Progenitor cell of endocrine pancreas (in vitro differentiated cells): Measurements from ENCODE around the gene KLHL18. TPM values are rescaled to one million over a fixed set of nuclear protein-coding genes. Genes with fewer than 3 reads are reported as not detected.

Source experiments
- DNase-seq: peaks from one replicate; pipeline ENCODE4 v3.0.0; 2021; ENCODE audit warnings: low spot score; ENCODE audit not compliant: unreplicated experiment
- H3K27ac Mint-ChIP-seq: 2 replicates; pipeline ENCODE4 v1.8.0; 2021; ENCODE audit warnings: mild to moderate bottlenecking, moderate library complexity, mixed read lengths
- H3K27me3 Mint-ChIP-seq: 2 replicates; pipeline ENCODE4 v1.8.0; 2021; ENCODE audit warnings: mixed read lengths
- H3K36me3 Mint-ChIP-seq: 2 replicates; pipeline ENCODE4 v1.8.0; 2022; ENCODE audit warnings: mixed read lengths; ENCODE audit not compliant: insufficient read depth
- H3K4me1 Mint-ChIP-seq: 2 replicates; pipeline ENCODE4 v1.8.0; 2021; ENCODE audit warnings: low read depth, mixed read lengths
- H3K4me3 Mint-ChIP-seq: 2 replicates; pipeline ENCODE4 v1.8.0; 2021; ENCODE audit warnings: low read depth, mild to moderate bottlenecking, moderate library complexity, mixed read lengths
- H3K9me3 Mint-ChIP-seq: 2 replicates; pipeline ENCODE4 v1.8.0; 2021; ENCODE audit warnings: low read depth, mixed read lengths
- CTCF ChIP-seq: fragments of 200-600 bp; sonication (generic); IDR thresholded peaks from one replicate; pipeline ENCODE4 v1.5.0; 2021; ENCODE audit warnings: antibody characterized with exemption, mild to moderate bottlenecking; ENCODE audit not compliant: unreplicated experiment
- total RNA-seq: library from RNA; stranded (reverse); gene quantifications from 2 replicates; pipeline ENCODE4 v1.2.1, GENCODE V29; 2021

Gene KLHL18
- total RNA-seq, 1 donor from 2014 or later = 33.6 TPM

- peaks cover 24% of the 10 kb centered on the region for H3K4me1 Mint-ChIP-seq
- H3K27me3 Mint-ChIP-seq = no peaks in the 10 kb centered on the region
- no peaks in the 10 kb centered on the region for H3K9me3 Mint-ChIP-seq
- TF ChIP-seq CTCF = no peak
- no peak for DNase-seq
- peak overlapping the region; percentile 74 for H3K27ac Mint-ChIP-seq
- H3K36me3 Mint-ChIP-seq = peaks cover 5% of the 10 kb centered on the region
- peak overlapping the region; percentile 97 for H3K4me3 Mint-ChIP-seq
Observed at GRCh38 chr3:47378869-47379268, 96.1 kb downstream of the KLHL18 start.

- TF ChIP-seq CTCF = no peak
- peak overlapping the region; percentile 100 for H3K27ac Mint-ChIP-seq
- H3K27me3 Mint-ChIP-seq = no peaks in the 10 kb centered on the region
- peak overlapping the region; percentile 97 for H3K4me3 Mint-ChIP-seq
- H3K9me3 Mint-ChIP-seq = no peaks in the 10 kb centered on the region
- peaks cover 27% of the 10 kb centered on the region for H3K4me1 Mint-ChIP-seq
- no peak for DNase-seq
- peaks cover 5% of the 10 kb centered on the region for H3K36me3 Mint-ChIP-seq
Observed at GRCh38 chr3:47379411-47379899, 96.7 kb downstream of the KLHL18 start.

GRCh38 chr3:47380026-47380600 is 97.4 kb downstream of the KLHL18 start:
- TF ChIP-seq CTCF = no peak
- H3K27me3 Mint-ChIP-seq = no peaks in the 10 kb centered on the region
- H3K4me1 Mint-ChIP-seq = peaks cover 31% of the 10 kb centered on the region
- DNase-seq = no peak
- no peaks in the 10 kb centered on the region for H3K9me3 Mint-ChIP-seq
- peak overlapping the region; percentile 97 for H3K4me3 Mint-ChIP-seq
- peak overlapping the region; percentile 100 for H3K27ac Mint-ChIP-seq
- peaks cover 5% of the 10 kb centered on the region for H3K36me3 Mint-ChIP-seq

GRCh38 chr3:47380601-47381316 is 98.0 kb downstream of the KLHL18 start, which contains the start of gene PTPN23:
TSS of gene PTPN23 (plus strand) at chr3:47381021. CDS start at chr3:47381097, 76 bp downstream.
- peaks cover 35% of the 10 kb centered on the region for H3K4me1 Mint-ChIP-seq
- no peaks in the 10 kb centered on the region for H3K9me3 Mint-ChIP-seq
- peak within 1 kb of the TSS; percentile 100 for H3K27ac Mint-ChIP-seq
- peak within 1 kb of the TSS; percentile 97 for H3K4me3 Mint-ChIP-seq
- peaks cover 6% of the 10 kb centered on the region for H3K36me3 Mint-ChIP-seq
- DNase-seq = peak; percentile 99
- H3K27me3 Mint-ChIP-seq = no peaks in the 10 kb centered on the region
- TF ChIP-seq CTCF = no peak

- Mint-ChIP-seq H3K4me3 (peak overlapping the region; percentile 97), H3K9me3 (no peaks in the 10 kb centered on the region), H3K27ac (peak overlapping the region; percentile 100), H3K36me3 (peaks cover 6% of the 10 kb centered on the region), H3K27me3 (no peaks in the 10 kb centered on the region), H3K4me1 (peaks cover 41% of the 10 kb centered on the region)
- TF ChIP-seq CTCF = no peak
- peak; percentile 64 for DNase-seq
Observed at GRCh38 chr3:47381317-47382157, 98.8 kb downstream of the KLHL18 start.
